HepG2 (cell line): Measurements from ENCODE around the gene FBXO24. TPM values are rescaled to one million over a fixed set of nuclear protein-coding genes. Genes with fewer than 3 reads are reported as not detected.
A peak's percentile ranks its signal among the peaks of the same experiment; 100 is the strongest.

Source experiments
- ATM ChIP-seq: fragments of 450-650 bp; IDR thresholded peaks from 2 replicates; pipeline ENCODE4 v1.7.1; 2017; ENCODE audit warnings: mild to moderate bottlenecking, borderline replicate concordance
- DDIT3 ChIP-seq: sonication (generic); formaldehyde crosslinking; IDR thresholded peaks from 2 replicates; pipeline ENCODE4 v1.4.0; 2020; ENCODE audit warnings: mild to moderate bottlenecking, missing genetic modification reagents
- FOXA1 ChIP-seq, 2 experiments: fragments of 450-650 bp in 1 of 2; sonication (generic) in 1 of 2; formaldehyde crosslinking in 1 of 2; IDR thresholded peaks; 2 replicates each; pipeline versions ENCODE4 v1.4.0 to v1.6.1; 2016 to 2020; ENCODE audit warnings: missing genetic modification reagents in 1 of 2
- GMEB1 ChIP-seq: sonication (generic); formaldehyde crosslinking; IDR thresholded peaks from 2 replicates; pipeline ENCODE4 v1.5.1; 2020; ENCODE audit warnings: missing genetic modification reagents, mild to moderate bottlenecking, borderline replicate concordance
- HDAC2 ChIP-seq: sonication (generic); formaldehyde crosslinking; IDR thresholded peaks from 2 replicates; pipeline ENCODE4 v1.4.0; 2020; ENCODE audit warnings: missing genetic modification reagents
- KDM4B ChIP-seq: sonication (generic); formaldehyde crosslinking; IDR thresholded peaks from 2 replicates; pipeline ENCODE4 v1.4.0; 2020; ENCODE audit warnings: missing genetic modification reagents
- KMT2A ChIP-seq: sonication (generic); formaldehyde crosslinking; IDR thresholded peaks from 2 replicates; pipeline ENCODE4 v1.4.0; 2020; ENCODE audit warnings: missing genetic modification reagents
- LRRFIP1 ChIP-seq: sonication (generic); formaldehyde crosslinking; conservative IDR thresholded peaks from 2 replicates; pipeline ENCODE4 v1.4.0; 2020; ENCODE audit warnings: missing genetic modification reagents
- MEIS2 ChIP-seq: sonication (generic); formaldehyde crosslinking; IDR thresholded peaks from 2 replicates; pipeline ENCODE4 v1.9.0; 2021; ENCODE audit warnings: mild to moderate bottlenecking, missing genetic modification reagents
- MXD4 ChIP-seq: IDR thresholded peaks from 2 replicates; pipeline ENCODE4 v1.6.1; 2016; ENCODE audit warnings: mild to moderate bottlenecking, missing biosample characterization, missing genetic modification reagents
- MYC ChIP-seq: sonication (generic); formaldehyde crosslinking; IDR thresholded peaks from 2 replicates; pipeline ENCODE4 v1.9.0; 2021; ENCODE audit warnings: missing genetic modification reagents, borderline replicate concordance
- PAX8 ChIP-seq: sonication (generic); formaldehyde crosslinking; IDR thresholded peaks from 2 replicates; pipeline ENCODE4 v1.8.0; 2022; ENCODE audit warnings: mild to moderate bottlenecking, missing genetic modification reagents, borderline replicate concordance
- PHF21A ChIP-seq: sonication (generic); formaldehyde crosslinking; IDR thresholded peaks from 2 replicates; pipeline ENCODE4 v1.5.0; 2020; ENCODE audit warnings: mild to moderate bottlenecking, missing genetic modification reagents
- RAD21 ChIP-seq: fragments of 450-650 bp; formaldehyde crosslinking; IDR thresholded peaks from 2 replicates; pipeline ENCODE4 v1.5.0; 2020; ENCODE audit warnings: mild to moderate bottlenecking
- TARDBP ChIP-seq: sonication (generic); formaldehyde crosslinking; IDR thresholded peaks from 2 replicates; pipeline ENCODE4 v1.8.0; 2022; ENCODE audit warnings: mild to moderate bottlenecking, missing genetic modification reagents
- YEATS2 ChIP-seq: sonication (generic); formaldehyde crosslinking; IDR thresholded peaks from 2 replicates; pipeline ENCODE4 v1.4.0; 2020; ENCODE audit warnings: missing genetic modification reagents, borderline replicate concordance
- ZBTB38 ChIP-seq: sonication (generic); formaldehyde crosslinking; IDR thresholded peaks from 2 replicates; pipeline ENCODE4 v1.5.1; 2020; ENCODE audit warnings: mild to moderate bottlenecking, missing genetic modification reagents
- ZFX ChIP-seq: sonication (generic); formaldehyde crosslinking; IDR thresholded peaks from 2 replicates; pipeline ENCODE4 v1.4.0; 2020; ENCODE audit warnings: mild to moderate bottlenecking, low read depth, missing genetic modification reagents, moderate library complexity
- ZGPAT ChIP-seq: IDR thresholded peaks from 2 replicates; pipeline ENCODE4 v1.6.1; 2016; ENCODE audit warnings: mild to moderate bottlenecking
- ZNF138 ChIP-seq: sonication (generic); formaldehyde crosslinking; IDR thresholded peaks from 2 replicates; pipeline ENCODE4 v1.5.0; 2020; ENCODE audit warnings: mild to moderate bottlenecking, low read depth, missing genetic modification reagents
- ZNF564 ChIP-seq: sonication (generic); formaldehyde crosslinking; IDR thresholded peaks from 2 replicates; pipeline ENCODE4 v1.8.1; 2023; ENCODE audit warnings: mild to moderate bottlenecking, missing genetic modification reagents
- ZNF652 ChIP-seq: IDR thresholded peaks from 2 replicates; pipeline ENCODE4 v1.6.1; 2016; ENCODE audit warnings: low read depth, borderline replicate concordance
- ZNF709 ChIP-seq: sonication (generic); formaldehyde crosslinking; IDR thresholded peaks from 2 replicates; pipeline ENCODE4 v1.5.0; 2020; ENCODE audit warnings: mild to moderate bottlenecking, missing genetic modification reagents
- ZNF878 ChIP-seq: sonication (generic); formaldehyde crosslinking; IDR thresholded peaks from 2 replicates; pipeline ENCODE4 v1.8.1; 2023; ENCODE audit warnings: mild to moderate bottlenecking, missing genetic modification reagents, moderate library complexity
- ZSCAN31 ChIP-seq: sonication (generic); formaldehyde crosslinking; IDR thresholded peaks from 2 replicates; pipeline ENCODE4 v1.5.0; 2020; ENCODE audit warnings: low read depth, mild to moderate bottlenecking, missing genetic modification reagents
- polyA plus RNA-seq, 8 experiments: library from polyadenylated mRNA; depleted of rRNA in 3 of 8; stranded (reverse) in 7 of 8; unstranded in 1 of 8; fragments of >200 nt; fragmentation: Illumina TruSeq in 4 of 8; extraction: Trizol in 4 of 8; gene quantifications; 2 replicates each; pipeline versions ENCODE4 v1.2.1 to v1.2.3, GENCODE V29; 2011 to 2016; ENCODE audit warnings: low read depth in 4 of 8, missing spikeins in 1 of 8, mixed read lengths in 1 of 8; ENCODE audit not compliant: insufficient read depth in 1 of 8
- total RNA-seq, 5 experiments: library from RNA; depleted of rRNA; stranded (reverse); fragments of >200 nt; fragmentation: Illumina TruSeq; extraction: Trizol; gene quantifications; 2 replicates each; pipeline ENCODE4 v1.2.3, GENCODE V29; 2016; ENCODE audit warnings: low read depth in 1 of 5

Gene FBXO24
- total and polyA plus RNA-seq, 2 of the 13 experiments (the other 11 are each of a cell fraction or from before 2014, with no cell fraction given), result 0.20 to 0.55 TPM

GRCh38 chr7:100585511-100586265 is 440 bp upstream of the FBXO24 start, which contains the start of gene LRCH4 (continued):
- TF ChIP-seq TARDBP (CRISPR knock-in tag) (peak; percentile 87), RAD21 (CRISPR knock-in tag) (peak; percentile 74), FOXA1 (IDR thresholded peaks at IDR 0.05) (no peak), FOXA1 (CRISPR knock-in tag; IDR thresholded peaks at IDR 0.05) (0 out of 2 replicates have a peak, but pooled peaks have one; percentile 39), ZNF138 (CRISPR knock-in tag) (peak; percentile 43; the same call in 1 of the 2 replicates), HDAC2 (CRISPR knock-in tag) (peak; percentile 73), YEATS2 (CRISPR knock-in tag) (peak; percentile 90), ATM (no peak), ZNF878 (0 out of 2 replicates have a peak, but pooled peaks have one; percentile 34), ZSCAN31 (CRISPR knock-in tag) (peak; percentile 74), ZNF652 (CRISPR knock-in tag) (no peak), ZNF709 (no peak; the same call in 1 of the 2 replicates), KDM4B (CRISPR knock-in tag) (no peak), DDIT3 (no peak), MXD4 (peak; percentile 81), MYC (CRISPR knock-in tag) (peak; percentile 32; the same call in 1 of the 2 replicates), GMEB1 (CRISPR knock-in tag) (peak; percentile 81; the same call in 1 of the 2 replicates), PHF21A (CRISPR knock-in tag) (no peak), ZNF564 (CRISPR knock-in tag) (no peak), MEIS2 (CRISPR knock-in tag) (peak; percentile 71; the same call in 1 of the 2 replicates), ZGPAT (CRISPR knock-in tag) (peak; percentile 95), PAX8 (CRISPR knock-in tag) (no peak), ZBTB38 (CRISPR knock-in tag) (no peak), ZFX (CRISPR knock-in tag) (peak; percentile 66), LRRFIP1 (CRISPR knock-in tag) (no peak), KMT2A (CRISPR knock-in tag) (no peak)
